ENCODE data around the gene SPATA17.

Gene SPATA17

DNA sequence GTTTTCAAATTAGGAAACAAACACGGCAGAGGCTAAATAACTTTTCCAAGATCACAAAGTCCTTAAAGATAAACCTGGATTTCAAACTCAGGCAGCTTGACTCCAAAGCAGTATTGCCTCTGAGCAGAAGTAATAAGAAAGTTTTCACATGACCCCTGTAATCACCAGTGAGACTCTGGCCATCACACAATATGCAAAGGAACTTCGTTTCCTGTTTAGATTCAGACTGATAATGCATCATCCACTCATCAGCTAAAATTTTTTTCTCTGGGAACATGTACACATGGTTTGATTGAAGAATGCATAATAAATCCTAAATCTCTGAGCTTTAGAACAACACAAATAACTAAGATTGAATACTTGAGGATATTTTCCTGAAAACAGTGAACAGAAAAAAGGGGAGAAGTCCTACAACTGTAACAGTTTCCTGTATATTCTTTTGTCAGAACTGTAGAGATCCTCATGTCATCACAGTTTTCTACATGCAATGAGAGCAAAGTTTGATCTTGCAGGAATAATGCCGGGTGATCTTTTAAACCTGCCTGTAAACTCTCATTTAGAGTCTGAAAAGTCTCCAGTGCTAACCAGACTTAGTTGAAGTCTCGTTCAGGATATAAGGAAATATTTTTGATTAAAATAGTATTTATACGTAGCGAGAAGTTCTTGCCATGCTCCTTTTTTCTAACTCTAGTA is 225.3 kb downstream of the SPATA17 start:
- DNase-seq (ENCODE audit: low read depth): no peak

- DNase-seq (ENCODE audit: low read depth): no peak
Observed at GRCh38 chr1:217857061-217857460, 225.9 kb downstream of the SPATA17 start.

- no peak for DNase-seq (ENCODE audit: low read depth)
Observed at GRCh38 chr1:217861658-217862057, 230.5 kb downstream of the SPATA17 start.

DNA sequence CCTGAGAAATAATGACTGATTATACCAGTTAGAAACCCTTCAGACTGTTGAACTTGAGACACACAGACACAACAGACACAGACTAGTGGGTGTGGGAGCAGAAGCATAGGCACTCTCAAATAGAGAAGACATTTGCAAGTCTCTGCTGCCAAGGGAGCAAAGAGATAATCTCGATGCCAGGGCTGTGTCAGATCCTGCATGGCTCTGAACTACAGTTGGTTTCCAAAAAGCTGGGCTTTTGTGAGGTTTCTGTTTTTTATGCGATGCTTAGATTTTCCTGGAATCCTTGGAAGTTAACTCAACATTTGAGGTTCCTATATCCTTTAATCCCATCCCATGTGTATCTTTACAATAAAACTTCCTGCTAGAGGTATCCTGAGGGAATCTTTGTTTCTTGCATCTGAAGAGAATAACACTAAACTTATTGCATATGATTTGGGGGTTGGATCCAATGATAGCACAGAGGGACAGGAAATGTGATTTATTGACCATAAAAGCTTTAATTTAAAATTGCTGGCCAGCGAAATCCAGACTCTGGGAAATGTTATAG is 236.4 kb downstream of the SPATA17 start:
- no peak for DNase-seq (ENCODE audit: low read depth)

- DNase-seq (ENCODE audit: low read depth): no peak
Observed at GRCh38 chr1:217871955-217872354, 240.8 kb downstream of the SPATA17 start.

- DNase-seq (ENCODE audit: low read depth): no peak
Observed at GRCh38 chr1:217875229-217875628, 244.1 kb downstream of the SPATA17 start.

- DNase-seq (ENCODE audit: low read depth): no peak
Observed at GRCh38 chr1:217876401-217876800, 245.3 kb downstream of the SPATA17 start.

DNA sequence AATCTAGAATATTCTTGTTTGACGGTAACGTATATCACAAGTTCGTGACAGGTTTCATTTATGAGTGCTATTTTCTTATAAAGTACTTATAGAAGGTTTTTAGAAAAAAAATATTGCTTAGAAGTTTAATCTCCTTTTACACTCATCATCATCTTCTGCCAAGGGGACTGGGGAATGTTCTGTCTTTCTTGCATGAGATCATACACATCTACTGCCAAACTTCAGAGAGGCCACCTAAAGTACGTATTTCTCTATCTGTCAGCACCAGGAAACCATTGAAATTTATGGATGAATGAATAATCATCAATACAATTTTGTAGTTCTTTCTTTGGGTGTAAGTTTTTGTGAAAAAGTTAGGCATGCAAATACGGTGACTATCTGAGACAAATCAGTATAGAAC is 245.8 kb downstream of the SPATA17 start:
- DNase-seq (ENCODE audit: low read depth): no peak

GRCh38 chr1:217881131-217881543 is 250.0 kb downstream of the SPATA17 start:
- DNase-seq (ENCODE audit: low read depth): no peak

DNA sequence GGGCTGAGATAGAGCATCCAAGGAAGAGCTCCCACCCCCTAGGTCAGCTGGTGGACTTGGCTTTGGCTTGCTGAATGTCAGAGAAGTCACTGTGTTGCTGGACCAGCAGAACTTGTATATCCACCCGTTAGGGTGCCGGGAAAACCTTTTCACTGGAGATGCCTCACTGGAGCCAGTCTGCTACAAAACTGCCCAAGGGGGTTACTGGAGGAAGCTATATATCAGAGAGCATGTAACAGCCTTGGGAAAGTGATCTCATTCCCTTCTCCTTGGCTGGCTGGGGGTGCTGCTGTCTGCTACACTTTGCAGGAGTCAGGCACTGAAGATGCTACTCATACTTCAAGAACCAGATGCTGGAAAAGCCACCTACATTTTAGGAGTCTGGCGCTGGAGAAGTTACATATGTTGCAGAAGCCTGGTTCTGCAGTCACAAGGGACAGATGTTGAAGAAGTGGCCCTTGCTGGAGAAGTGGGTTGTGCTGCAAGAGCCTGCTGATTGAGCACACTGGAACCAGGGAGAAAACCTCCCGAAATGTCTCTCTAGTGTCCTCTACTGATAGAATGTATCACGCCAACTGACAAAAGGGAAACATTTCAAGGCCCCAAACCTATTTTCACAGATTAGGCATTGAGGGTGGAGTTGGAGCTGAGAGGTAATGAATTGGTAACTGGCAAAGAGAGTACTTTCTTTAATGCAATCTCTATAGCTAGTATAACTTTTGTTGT is 250.6 kb downstream of the SPATA17 start:
- no peak for DNase-seq (ENCODE audit: low read depth)

DNA sequence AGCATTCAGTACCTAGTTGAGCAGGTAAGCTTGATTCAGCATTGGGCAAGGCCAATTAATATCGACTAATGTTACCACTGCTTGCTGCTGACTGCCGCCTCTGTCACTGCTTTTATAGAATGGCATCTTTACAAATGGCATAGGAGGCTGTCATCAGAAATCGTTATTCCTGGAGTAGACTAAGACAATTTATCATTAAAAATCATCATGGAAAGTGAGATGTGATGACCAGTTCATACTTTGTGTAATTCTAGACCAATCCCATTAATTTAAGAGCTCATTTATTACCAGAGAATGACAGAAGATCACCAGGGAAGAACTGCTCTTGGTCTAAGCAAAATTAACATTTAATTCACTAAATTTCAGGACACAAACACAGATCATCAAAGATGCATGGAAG is 254.0 kb downstream of the SPATA17 start:
- DNase-seq (ENCODE audit: low read depth): no peak

GRCh38 chr1:217888328-217888727 is 257.2 kb downstream of the SPATA17 start:
- no peak for DNase-seq (ENCODE audit: low read depth)

- no peak for DNase-seq (ENCODE audit: low read depth)
Observed at GRCh38 chr1:217889401-217889800, 258.3 kb downstream of the SPATA17 start.

GRCh38 chr1:217891966-217892365 is 260.8 kb downstream of the SPATA17 start:
- no peak for DNase-seq (ENCODE audit: low read depth)

DNA sequence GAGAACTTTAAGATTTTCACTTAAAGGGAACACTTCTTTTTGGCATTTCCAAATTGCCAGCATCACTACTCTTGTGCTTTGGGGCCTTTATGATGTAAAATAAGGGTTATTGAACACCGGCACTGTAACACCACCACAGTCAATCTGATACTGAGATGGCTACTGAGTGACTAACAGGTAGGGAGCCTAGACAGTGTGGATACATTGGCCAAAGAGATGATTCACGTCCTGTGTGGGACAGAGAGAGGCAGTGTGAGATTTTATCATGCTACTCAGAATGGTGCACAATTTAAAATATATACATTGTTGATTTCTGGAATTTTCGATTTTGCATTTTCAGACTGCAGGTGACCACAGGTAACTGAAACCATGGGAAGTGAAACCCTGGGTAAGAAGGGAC is 261.6 kb downstream of the SPATA17 start:
- no peak for DNase-seq (ENCODE audit: low read depth)

- DNase-seq (ENCODE audit: low read depth): no peak
Observed at GRCh38 chr1:217895841-217896240, 264.7 kb downstream of the SPATA17 start.

GRCh38 chr1:217896490-217896889 is 265.3 kb downstream of the SPATA17 start:
- no peak for DNase-seq (ENCODE audit: low read depth)

- DNase-seq (ENCODE audit: low read depth): no peak
Observed at GRCh38 chr1:217897100-217897499, 266.0 kb downstream of the SPATA17 start.

DNA sequence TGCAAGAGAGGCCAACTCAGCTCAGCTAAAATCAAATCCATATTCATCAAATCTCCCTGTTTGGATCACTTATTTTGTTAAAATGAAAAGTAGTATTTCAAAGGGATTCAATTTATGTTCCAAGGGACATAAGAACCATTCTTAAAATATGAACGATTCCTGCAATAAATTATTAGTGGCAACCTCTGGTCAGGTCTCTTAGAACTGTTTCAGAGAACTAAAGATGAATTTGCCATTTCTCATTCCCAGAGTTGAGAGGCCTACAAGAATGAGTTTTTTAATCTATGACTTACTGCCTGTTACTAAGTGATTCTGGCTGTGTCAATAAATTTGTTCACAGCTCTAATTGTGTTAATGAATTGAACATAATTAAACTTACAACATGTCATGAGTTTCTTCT is 268.5 kb downstream of the SPATA17 start:
- DNase-seq (ENCODE audit: low read depth): no peak

GRCh38 chr1:217907504-217907903 is 276.4 kb downstream of the SPATA17 start:
- DNase-seq (ENCODE audit: low read depth): no peak

GRCh38 chr1:217910203-217910602 is 279.1 kb downstream of the SPATA17 start:
- no peak for DNase-seq (ENCODE audit: low read depth)

- DNase-seq (ENCODE audit: low read depth): no peak
Observed at GRCh38 chr1:217910791-217911320, 279.7 kb downstream of the SPATA17 start.

- DNase-seq (ENCODE audit: low read depth): no peak
Observed at GRCh38 chr1:217911908-217912307, 280.8 kb downstream of the SPATA17 start.
